GM10248 (cell line): Measurements from ENCODE around the gene AKNA.

ENCODE experiments used
- CTCF ChIA-PET: fragments of 300-600 bp; sonication (Branson Sonifier 250); formaldehyde crosslinking; extraction: SDS; loops from one replicate; lab custom pipeline; 2021; ENCODE audit warnings: antibody characterized with exemption; lab: Yijun Ruan, JAX
- POLR2A ChIA-PET: fragments of 350-650 bp; sonication (Branson Sonifier 250); formaldehyde crosslinking; extraction: SDS; loops from one replicate; lab custom pipeline; 2020; ENCODE audit warnings: antibody characterized with exemption; lab: Yijun Ruan, JAX
- DNase-seq: peaks from one replicate; pipeline ENCODE4 v3.0.0; 2012; ENCODE audit errors: extremely low spot score
- TF ChIP-seq, protein P1 (sequence below): IDR thresholded peaks from 2 replicates; pipeline ENCODE4 v1.5.1; 2012; ENCODE audit warnings: mild to moderate bottlenecking, low read depth; ENCODE audit errors: extremely low read depth, missing control alignments, control extremely low read depth

Gene AKNA

DNA sequence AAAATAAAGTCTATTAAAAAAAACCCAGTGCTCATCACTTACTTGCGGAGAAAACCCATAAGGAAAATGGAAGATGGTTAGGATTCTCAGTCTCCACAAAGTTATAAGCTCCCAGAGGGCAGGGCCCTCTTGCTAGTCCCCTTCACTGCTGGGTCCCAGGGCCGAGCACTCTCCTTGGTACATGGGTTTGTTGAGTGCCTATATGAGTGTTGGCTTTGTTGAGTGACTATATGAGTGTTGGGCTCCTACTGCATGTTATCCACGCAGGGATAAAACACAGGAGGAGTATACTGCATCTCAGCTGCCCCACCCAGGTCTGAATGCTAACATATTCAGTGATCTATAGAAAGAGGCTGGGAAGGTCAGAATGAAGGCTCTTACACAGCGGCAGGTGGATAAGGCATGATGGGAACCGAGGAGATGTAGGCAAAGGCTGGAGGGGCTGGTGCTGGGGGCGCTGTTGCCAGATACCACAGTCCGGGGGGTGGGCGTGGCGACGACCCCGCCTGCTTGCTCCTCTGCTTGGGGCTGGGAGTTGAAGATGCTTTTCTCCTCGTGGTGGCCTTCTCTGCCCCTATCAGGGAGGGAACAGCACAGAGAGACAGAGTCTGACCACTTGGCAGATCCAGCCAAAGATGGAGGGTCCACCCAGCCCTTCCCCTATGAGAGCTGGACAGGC, 46.5 kb downstream of the AKNA start:
- TF ChIP-seq, protein P1, sequence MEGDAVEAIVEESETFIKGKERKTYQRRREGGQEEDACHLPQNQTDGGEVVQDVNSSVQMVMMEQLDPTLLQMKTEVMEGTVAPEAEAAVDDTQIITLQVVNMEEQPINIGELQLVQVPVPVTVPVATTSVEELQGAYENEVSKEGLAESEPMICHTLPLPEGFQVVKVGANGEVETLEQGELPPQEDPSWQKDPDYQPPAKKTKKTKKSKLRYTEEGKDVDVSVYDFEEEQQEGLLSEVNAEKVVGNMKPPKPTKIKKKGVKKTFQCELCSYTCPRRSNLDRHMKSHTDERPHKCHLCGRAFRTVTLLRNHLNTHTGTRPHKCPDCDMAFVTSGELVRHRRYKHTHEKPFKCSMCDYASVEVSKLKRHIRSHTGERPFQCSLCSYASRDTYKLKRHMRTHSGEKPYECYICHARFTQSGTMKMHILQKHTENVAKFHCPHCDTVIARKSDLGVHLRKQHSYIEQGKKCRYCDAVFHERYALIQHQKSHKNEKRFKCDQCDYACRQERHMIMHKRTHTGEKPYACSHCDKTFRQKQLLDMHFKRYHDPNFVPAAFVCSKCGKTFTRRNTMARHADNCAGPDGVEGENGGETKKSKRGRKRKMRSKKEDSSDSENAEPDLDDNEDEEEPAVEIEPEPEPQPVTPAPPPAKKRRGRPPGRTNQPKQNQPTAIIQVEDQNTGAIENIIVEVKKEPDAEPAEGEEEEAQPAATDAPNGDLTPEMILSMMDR = no peak
- CTCF ChIA-PET = interaction anchor here (1.5 to 3.1 kb wide), 2 partner anchors 45 to 312 kb away, joined by 3 to 8 read pairs; no protein-coding TSS in a partner anchor
- POLR2A ChIA-PET = no interaction called here
- DNase-seq = no peak

DNA sequence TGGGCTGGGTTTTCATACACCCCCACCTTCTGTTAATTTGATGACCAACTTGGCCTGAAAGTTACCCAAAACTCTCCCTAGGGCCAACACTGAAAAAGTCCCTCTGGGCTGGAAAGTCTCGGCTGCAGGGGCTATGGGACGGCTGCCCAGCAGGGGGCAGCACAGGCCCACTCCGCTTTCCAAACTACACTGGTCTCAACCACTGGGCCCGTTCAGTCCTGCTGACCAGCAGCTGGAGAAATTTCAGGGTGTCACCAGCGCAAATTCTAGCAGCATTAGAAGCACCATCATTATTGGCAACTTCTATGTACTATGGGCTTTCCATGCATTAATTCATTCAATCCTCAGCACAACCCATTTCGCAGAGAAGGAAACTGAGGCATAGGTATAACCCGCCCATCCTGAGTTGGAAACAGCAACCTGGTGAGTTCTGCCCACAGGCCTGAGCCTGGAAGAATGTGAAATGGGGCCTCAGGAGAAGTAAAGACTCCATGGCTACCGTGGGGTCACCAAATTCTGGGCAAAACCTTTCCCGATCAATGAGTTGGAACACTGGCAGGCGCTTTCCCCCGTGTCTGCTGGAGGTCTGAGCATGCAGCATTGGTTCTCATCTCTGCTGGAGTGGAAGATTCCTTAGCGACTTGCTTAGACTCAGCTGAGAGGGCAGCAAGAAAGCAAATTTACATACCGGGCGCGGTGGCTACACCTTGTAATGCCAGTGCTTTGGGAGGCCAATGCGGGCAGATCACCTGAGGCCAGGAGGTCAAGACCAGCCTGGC, 48.5 kb downstream of the AKNA start:
- ChIA-PET POLR2A (interaction anchor here (0.5 kb wide), 1 partner anchor 60 kb away, joined by 4 read pairs; no protein-coding TSS in a partner anchor), CTCF (interaction anchor here (0.7 to 3.1 kb wide), 18 partner anchors 9 to 314 kb away, joined by 3 to 18 read pairs (median 4); partner anchors contain the start of gene AKNA)
- TF ChIP-seq, protein P1 = peak; percentile 78
- peak; percentile 86 for DNase-seq

DNA sequence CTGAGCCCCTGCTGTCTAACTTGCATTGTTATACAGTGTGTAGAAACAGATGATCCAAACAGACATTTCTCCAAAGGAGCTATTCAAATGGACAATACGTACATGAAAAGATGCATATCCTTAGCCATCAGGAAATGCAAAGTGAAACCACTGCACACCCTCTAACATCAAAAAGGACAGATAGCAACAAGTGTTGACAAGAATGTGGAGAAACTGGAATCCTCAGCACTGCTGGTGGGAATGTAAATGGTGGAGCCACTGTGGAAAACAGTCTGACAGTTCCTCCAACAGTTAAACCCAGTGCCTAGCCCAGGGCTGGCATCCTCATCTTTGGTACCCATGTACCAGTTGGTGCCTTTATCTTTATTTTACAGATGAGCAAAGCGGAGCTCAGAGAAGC, 49.6 kb downstream of the AKNA start:
- no peak for DNase-seq
- ChIA-PET CTCF (interaction anchor here (0.7 to 3.1 kb wide), 12 partner anchors 9 to 256 kb away, joined by 3 to 18 read pairs (median 6); partner anchors contain the start of gene AKNA), POLR2A (no interaction called here)
- TF ChIP-seq, protein P1 = no peak

DNA sequence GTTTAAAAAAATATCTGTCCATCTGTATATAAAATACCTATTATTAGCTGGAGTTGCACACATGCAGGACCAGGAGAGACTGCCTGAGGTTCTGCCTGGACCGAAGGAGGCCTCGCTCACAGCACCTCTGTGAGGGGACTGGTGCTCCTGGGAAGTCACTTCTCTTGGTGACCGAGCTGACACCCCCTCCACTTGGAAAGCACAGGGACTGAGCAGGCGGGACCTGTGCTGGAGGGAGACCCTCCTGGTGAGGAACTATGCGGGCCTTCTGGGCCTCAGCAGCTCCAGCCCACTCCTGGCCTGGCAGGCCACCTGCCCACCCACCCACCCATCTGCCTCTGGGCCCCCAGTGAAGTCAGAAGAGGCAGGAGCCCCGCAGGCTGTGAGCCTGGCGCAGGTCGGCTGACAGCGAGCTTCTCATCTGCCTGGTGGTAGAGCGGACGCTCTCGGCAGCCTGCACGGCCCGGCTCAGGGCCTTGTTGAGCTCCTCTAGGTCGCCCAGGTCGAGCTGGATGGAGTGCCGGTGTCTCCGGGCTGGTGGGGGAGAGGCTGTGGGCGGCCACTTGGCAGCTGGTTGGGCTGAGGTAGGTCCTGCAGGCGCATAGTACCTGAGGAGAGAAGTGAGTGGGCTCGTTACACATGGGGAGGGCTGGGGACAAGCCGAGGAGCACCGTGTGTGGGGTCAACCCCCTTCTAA, 50.9 kb downstream of the AKNA start:
- TF ChIP-seq, protein P1 = no peak
- no peak for DNase-seq
- POLR2A ChIA-PET = interaction anchor here (0.6 kb wide), 1 partner anchor 266 kb away, joined by 6 read pairs; no protein-coding TSS in a partner anchor
- CTCF ChIA-PET = interaction anchor here (1.1 to 3.1 kb wide), 2 partner anchors 50 to 69 kb away, joined by 3 to 14 read pairs; partner anchors contain the start of gene AKNA

DNA sequence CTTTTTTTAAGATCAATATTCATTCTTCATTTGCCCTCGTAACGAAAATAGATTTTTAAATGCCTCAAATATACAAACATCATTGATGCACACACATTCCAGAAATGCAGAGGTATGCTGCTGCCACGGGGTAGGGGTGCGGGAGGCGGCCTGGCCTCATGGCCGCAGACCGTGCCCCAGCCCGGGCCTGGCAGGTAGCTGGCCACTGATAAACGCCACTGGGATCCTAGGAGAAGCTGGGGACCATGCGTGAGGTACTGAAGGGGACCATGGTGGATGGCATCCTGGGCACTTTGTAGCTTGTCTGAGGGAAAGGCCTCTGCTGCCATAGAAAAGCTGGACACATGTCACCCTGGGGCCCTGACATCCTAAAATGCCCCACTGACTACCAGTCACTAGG, 51.6 kb downstream of the AKNA start:
- CTCF ChIA-PET = no interaction called here
- no peak for DNase-seq
- TF ChIP-seq, protein P1 = no peak
- POLR2A ChIA-PET = interaction anchor here (0.6 kb wide), 1 partner anchor 267 kb away, joined by 6 read pairs; no protein-coding TSS in a partner anchor

DNA sequence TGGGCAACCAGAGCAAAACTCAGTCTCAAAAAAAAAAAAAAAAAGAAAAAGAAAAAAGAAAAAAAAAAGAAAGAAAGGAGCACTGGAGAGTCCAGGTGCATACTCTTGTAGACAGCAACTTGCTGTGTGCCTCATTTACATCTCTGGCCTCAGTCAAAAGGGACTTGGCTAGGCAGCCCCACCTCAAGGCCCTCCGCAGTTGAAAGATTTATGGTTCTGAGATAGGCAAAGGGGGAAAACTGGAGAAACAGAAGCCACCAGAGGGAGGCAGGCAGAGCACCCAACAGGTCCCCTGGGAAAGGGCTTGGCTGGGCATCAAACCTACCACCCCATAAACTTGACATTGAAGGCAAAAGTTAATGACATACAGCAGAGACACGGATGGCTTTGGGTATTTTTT, 52.0 kb downstream of the AKNA start:
- DNase-seq = no peak
- ChIA-PET POLR2A (no interaction called here), CTCF (no interaction called here)
- TF ChIP-seq, protein P1 = no peak
